ENCODE measurements around the gene AP1B1.
A peak's percentile ranks its signal among the peaks of the same experiment; 100 is the strongest.

AP1B1 gene

DNA sequence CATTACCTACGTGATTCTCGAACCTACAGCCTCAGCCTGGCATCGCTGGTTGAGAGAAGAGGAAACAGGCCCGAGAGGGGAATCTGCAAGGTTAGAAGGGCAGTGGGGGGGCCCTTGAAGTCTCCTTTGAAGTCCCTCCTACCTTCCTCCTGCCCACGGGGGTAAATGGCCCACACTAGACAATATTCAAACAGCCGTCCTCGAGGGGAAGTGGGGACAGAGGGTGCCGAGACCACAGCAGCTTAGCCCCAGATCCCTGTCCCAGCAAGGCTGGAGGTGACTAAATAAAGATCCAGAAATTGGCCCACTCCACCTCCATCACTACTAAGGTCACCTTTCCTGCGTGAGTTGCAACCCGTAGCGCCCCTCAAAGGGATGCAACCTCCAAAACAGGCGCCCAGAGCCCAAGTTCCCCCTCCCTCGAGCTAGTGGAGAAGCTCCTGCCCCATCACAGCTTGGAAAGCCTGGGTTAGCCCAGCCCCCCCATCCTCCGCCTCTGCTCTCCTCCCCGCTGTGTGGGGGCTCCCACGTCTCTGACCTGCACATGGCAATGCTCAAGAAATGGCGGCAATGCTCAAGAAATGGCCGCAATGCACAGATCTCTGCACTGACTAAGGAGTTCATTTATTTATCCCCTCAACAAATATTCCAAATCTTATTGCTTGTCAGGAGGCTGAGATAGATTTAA is 72.1 kb downstream of the AP1B1 start:
- in situ Hi-C loops (cut with HindIII; ENCODE audit: low sequenced_read_pairs) = no loop called here

DNA sequence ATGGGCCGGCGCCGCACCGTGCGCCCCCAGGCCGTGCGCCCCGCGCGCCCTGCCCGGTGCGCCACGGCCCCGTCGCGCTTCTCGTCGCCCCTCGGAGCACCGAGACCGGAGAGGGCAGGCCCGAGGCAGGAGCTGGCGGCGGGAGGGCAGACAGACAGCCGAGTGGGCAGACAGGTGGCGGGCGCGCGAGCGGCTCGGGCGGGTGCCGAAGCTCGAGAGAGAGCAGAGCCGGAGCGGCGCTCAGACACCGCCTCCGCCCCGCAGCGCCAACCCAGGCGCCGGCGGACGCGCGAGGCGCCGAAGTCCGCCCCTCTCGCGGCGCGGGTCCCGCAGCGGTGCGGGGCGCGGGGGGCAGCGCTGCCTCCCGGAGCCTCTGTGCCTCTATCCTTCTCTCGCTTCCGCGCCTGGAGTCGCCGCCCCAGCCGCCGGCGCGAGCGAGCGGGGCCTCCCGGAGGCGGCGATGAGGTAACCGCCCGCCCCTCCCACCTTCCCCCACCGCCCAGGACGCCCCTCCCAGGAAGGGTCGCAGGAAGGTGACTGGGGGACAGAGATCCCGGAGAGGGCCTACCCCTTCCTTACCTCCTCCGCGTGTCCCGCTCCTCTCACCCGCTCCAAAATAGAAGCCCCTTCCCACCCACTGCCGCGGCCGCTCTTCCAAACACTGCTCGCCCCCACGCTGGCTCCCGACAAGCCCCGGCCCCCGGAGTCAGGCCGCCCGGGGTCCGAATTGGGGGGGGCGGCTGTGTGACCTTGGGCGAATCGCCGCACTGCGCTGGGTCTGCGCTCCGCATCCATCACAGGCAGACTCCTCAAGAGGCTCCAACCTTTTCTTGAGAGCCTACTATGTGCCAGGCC is 72.9 kb downstream of the AP1B1 start, which contains the start of gene RASL10A:
Gene RASL10A, minus strand, starts transcription at position 412 of the 855 bp plus-strand sequence. CDS start 451 bp downstream, outside the sequence.
- TF ChIP-seq, protein P1, sequence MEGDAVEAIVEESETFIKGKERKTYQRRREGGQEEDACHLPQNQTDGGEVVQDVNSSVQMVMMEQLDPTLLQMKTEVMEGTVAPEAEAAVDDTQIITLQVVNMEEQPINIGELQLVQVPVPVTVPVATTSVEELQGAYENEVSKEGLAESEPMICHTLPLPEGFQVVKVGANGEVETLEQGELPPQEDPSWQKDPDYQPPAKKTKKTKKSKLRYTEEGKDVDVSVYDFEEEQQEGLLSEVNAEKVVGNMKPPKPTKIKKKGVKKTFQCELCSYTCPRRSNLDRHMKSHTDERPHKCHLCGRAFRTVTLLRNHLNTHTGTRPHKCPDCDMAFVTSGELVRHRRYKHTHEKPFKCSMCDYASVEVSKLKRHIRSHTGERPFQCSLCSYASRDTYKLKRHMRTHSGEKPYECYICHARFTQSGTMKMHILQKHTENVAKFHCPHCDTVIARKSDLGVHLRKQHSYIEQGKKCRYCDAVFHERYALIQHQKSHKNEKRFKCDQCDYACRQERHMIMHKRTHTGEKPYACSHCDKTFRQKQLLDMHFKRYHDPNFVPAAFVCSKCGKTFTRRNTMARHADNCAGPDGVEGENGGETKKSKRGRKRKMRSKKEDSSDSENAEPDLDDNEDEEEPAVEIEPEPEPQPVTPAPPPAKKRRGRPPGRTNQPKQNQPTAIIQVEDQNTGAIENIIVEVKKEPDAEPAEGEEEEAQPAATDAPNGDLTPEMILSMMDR (IDR thresholded peaks at IDR 0.05; ENCODE audit: low read depth, low read length, missing control alignments) = no peak

More for the DNA sequence above, 72.1 kb downstream of the AP1B1 start:
- no peak overlapping the region for H3K4me3 ChIP-seq (ENCODE audit: low read depth, low read length)
- no peak for DNase-seq (ENCODE audit: low read depth)
- TF ChIP-seq, protein P1 (IDR thresholded peaks at IDR 0.05; ENCODE audit: low read depth, low read length, missing control alignments) = no peak

DNA sequence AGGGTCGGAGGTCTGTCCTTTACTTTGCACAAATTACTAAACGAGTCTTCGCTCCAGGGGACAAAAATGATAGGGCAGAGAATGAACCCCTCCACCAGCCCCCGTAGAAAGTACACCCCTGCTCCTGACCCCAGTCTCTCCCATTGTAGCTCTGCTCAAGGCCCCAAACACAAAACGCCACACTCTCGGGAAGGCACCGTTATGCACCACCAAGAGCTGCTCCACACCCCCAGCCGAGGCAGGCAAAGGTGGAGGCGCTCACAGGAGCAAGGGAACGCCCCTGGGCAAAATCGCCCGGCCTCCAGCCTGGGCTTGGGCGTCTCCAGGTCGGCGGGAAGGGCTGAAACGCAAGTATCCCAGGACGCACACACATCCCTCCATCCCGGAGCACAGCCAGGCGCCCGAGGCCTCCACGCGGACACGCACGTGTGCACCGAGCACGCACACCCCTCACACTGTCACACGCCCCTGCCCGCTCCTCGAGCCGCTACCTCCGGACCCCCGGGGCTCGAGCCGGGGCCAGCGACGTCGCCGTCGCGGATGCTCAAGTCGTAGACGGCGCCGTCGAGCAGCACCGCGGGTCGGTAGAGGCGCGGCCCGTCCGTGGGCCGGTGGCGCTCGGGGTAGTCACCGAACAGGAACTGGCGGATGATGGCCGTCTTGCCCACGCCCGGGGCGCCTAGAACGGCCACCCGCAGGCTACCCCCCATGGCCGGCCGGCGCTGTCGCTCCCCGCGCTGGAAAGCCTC is 73.7 kb downstream of the AP1B1 start:
- no peak for DNase-seq (ENCODE audit: low read depth)
- in situ Hi-C loops (cut with HindIII; ENCODE audit: low sequenced_read_pairs) = no loop called here
- TF ChIP-seq, protein P1 (IDR thresholded peaks at IDR 0.05; ENCODE audit: low read depth, low read length, missing control alignments) = no peak
- H3K4me3 ChIP-seq (ENCODE audit: low read depth, low read length) = peak overlapping the region; percentile 5

More for the DNA sequence above, 72.9 kb downstream of the AP1B1 start, which contains the start of gene RASL10A:
- peak within 1 kb of the TSS; percentile 5 for H3K4me3 ChIP-seq (ENCODE audit: low read depth, low read length)
- DNase-seq (ENCODE audit: low read depth) = no peak
- in situ Hi-C loops (cut with HindIII; ENCODE audit: low sequenced_read_pairs) = no loop called here

DNA sequence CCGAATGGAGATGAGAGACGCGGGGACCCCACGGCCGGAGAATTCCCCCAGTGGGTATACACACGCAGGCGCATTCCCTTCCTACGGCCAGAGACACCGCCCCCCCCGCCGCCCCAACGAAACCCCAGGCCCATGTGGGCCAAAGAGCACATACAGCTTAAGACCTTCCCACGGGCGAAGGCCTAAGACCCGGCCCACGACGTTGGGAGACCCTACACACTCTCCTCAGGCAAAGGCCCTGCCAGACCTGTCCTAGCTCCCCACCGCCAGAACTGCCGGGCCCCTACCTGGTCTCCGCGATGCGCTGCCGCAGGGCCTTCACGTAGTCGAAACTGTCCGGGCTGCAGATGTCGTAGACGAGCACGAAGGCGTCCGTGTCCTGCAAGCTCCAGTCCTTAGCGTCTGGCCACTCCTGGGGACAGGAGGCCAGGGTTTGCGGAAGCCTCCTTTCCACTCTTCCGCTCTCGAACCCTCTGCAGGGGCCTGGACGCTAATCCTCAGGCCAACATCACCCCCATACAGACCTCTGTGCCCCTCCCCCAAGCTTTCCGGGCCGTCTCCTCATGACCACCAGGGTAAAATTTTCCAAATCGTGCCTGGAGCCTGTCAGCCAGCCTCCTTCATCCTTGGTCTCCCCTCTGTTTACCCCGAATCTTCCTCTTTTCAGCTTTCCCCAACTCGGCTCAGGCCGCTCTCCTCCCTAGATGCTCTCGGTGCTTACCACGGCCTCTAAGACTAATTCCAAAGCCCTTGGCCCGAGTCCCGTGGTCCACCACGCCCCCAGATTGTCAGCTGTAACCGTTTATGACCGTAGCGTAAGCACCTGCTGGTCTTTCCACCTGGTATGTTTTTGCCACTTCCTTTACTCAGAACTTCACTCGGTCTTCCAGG is 74.5 kb downstream of the AP1B1 start:
- no peak overlapping the region for H3K4me3 ChIP-seq (ENCODE audit: low read depth, low read length)
- DNase-seq (ENCODE audit: low read depth) = no peak
- TF ChIP-seq, protein P1 (IDR thresholded peaks at IDR 0.05; ENCODE audit: low read depth, low read length, missing control alignments) = no peak
- in situ Hi-C loops (cut with HindIII; ENCODE audit: low sequenced_read_pairs) = no loop called here

DNA sequence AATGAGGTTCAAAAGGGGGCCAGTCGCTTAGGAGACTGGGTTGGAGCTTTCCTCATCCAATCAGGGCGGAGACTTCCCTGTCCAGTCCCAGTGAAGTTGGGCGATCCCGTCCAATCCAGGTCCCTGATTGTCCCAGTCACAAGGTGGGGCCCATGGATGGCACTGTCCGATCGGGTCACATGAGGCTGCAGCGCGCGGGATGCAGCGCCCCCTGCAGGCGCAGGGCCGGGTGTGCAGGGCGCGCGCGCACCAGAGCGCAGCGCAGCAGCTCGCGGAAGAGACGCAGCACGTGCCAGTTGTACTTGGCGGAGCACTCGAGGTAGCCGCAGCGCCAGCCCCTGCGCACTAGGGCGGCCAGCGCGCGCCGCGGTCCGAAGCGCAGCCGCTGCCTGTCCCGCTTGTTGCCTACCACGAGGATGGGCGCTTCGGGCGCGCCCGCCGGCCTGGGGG is 75.2 kb downstream of the AP1B1 start:
- in situ Hi-C loops (cut with HindIII; ENCODE audit: low sequenced_read_pairs) = no loop called here
- DNase-seq (ENCODE audit: low read depth) = no peak
- no peak overlapping the region for H3K4me3 ChIP-seq (ENCODE audit: low read depth, low read length)
- TF ChIP-seq, protein P1 (IDR thresholded peaks at IDR 0.05; ENCODE audit: low read depth, low read length, missing control alignments) = peak; percentile 72

Measured in astrocyte of the cerebellum (primary cell).